Stimulated activated CD8-positive, alpha-beta memory T cell treated with anti-CD3 and anti-CD28 coated beads, Interleukin-15, amount 100 ng/mL, for 48 hours (primary cell): ENCODE data around the gene AMBRA1.
"Not testable (repeated sequence)": the region's sequence is repeated elsewhere in the genome, so short reads cannot be mapped to it uniquely, and the experiment has no call there.

Experiments used
- DNase-seq, 2 donors: peaks; one replicate each; pipeline ENCODE4 v3.0.0-alpha.2; 2020; ENCODE audit warnings: low read depth in 2 of 2

Gene AMBRA1

GRCh38 chr11:46612326-46612725 is 18.5 kb upstream of the AMBRA1 start:
- no peak for DNase-seq

DNA sequence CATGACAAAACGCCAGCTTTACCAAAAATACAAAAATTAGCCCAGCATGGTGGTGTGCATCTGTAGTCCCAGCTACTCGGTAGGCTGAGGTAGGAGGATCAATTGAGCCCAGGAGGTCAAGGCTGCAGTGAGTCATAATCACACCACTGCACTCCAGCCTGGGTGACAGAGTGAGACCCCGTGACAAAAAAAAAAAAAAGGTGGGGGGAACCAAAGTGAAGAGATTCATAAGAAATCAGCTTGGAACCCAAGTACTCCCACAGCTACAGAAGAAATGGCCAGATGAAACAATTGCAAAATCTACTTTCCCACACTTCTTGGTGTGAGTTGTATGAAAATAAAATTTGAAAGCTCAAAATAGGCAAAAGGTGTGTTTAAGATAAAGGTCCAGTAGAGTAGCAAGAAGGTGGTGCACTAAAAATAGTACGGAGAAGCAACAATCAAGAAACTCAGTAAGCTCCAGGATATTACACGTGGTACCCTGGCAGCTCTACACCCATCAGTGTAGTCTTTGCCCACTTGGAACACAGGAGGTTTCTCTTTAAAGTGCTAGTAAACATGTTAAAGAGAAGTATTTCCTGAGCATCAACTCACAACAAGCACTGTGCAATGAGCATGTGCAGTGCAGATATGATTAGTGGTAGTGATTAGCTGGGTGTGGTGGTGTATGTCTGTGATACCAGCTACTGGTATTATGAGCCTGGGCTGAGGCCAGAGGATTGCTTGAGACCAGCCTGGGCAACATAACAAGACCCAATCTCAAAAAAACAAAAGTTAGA is 17.9 kb upstream of the AMBRA1 start:
- no peak for DNase-seq

- DNase-seq = no peak
Measured at GRCh38 chr11:46609386-46609785, 15.6 kb upstream of the AMBRA1 start.

DNA sequence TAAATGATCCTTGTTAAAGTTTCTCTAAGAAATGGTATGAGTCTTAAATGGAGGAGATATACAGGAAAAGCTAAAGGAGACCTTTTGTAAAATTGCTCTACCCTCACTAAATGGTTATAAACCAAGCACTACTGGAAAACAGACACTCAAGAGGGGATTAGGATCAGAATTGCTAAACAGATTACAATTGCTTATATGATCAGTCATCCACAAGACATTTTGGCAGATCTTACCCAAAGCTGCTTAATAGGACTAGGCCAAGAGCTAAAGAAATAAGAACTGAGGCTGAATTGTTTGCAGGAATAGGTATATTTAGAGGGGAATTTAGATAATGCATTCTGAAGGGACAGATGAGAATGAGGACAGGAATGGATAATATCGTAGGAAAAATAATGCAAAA is 13.7 kb upstream of the AMBRA1 start:
- DNase-seq = no peak

- DNase-seq = no peak
Measured at GRCh38 chr11:46604796-46605195, 11.0 kb upstream of the AMBRA1 start.

DNA sequence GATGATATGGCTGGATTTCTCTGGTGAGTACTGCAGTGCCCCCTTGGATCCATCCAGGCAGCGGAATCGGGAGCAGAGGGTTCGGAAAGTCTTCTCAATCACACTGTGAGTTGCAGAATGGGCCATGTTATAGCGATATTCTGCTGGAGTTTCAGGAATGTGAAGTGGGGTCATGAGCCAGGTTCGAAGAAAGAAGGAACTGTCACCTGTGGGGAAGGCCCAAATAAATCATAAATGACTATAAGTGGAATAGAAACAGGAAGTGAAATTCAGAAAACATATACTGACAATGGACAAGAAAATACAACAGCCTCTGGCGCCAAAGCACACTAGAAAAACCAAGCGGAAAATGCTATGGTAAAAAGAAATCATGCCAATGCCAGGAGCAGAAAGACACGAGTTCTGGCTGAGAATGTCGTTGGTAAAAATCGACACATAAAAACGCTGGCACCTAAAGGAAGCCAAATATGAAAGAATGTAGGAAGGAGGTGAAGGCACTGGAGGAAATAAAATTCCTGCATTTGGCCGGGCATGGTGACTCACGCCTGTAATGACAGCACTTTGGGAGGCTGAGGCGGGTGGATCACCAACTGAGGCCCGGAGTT is 10.0 kb upstream of the AMBRA1 start:
- no peak for DNase-seq

DNA sequence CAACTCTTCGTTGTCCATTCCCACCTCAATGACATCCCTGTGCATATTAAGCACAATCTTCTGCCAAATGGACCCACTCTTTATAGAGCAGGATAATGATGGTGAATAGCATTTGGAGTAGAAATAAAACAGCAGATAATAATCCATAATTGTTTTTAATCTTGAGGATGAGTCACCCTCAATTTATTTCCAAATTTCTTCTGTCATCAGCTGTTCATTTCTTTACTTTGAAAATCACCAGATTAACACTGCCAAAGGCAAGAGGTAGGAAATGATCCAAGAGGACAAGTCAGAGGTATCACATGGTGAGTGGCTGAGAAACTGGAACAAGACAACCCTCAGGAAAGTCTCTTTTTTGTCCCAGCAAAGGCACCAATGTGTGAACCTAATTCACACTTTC is 7.3 kb upstream of the AMBRA1 start:
- DNase-seq = no peak

GRCh38 chr11:46600194-46600960 is 6.6 kb upstream of the AMBRA1 start:
- DNase-seq = no peak

- DNase-seq = no peak
Measured at GRCh38 chr11:46599340-46600193, 5.7 kb upstream of the AMBRA1 start.

- no peak for DNase-seq
Measured at GRCh38 chr11:46597609-46598219, 3.9 kb upstream of the AMBRA1 start.

- DNase-seq = no peak
Measured at GRCh38 chr11:46597155-46597554, 3.3 kb upstream of the AMBRA1 start.

- DNase-seq = no peak
Measured at GRCh38 chr11:46594785-46595184, 962 bp upstream of the AMBRA1 start.

DNA sequence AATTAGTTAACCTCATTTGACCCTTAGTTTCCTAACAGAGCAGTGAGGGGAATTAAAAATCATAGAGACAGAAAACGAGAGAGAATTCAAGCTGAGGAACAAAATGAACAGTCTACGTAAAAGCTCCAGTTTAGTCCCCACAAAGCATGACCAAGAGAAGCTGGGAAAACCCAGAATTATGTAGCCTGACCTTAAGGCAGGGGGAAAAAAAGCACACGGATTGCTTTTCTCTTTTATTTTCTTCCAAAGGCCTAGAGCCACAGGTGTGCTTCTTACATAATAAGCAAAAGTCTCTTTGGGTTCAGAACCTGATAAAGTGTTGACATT is 514 bp upstream of the AMBRA1 start:
- DNase-seq = no peak

DNA sequence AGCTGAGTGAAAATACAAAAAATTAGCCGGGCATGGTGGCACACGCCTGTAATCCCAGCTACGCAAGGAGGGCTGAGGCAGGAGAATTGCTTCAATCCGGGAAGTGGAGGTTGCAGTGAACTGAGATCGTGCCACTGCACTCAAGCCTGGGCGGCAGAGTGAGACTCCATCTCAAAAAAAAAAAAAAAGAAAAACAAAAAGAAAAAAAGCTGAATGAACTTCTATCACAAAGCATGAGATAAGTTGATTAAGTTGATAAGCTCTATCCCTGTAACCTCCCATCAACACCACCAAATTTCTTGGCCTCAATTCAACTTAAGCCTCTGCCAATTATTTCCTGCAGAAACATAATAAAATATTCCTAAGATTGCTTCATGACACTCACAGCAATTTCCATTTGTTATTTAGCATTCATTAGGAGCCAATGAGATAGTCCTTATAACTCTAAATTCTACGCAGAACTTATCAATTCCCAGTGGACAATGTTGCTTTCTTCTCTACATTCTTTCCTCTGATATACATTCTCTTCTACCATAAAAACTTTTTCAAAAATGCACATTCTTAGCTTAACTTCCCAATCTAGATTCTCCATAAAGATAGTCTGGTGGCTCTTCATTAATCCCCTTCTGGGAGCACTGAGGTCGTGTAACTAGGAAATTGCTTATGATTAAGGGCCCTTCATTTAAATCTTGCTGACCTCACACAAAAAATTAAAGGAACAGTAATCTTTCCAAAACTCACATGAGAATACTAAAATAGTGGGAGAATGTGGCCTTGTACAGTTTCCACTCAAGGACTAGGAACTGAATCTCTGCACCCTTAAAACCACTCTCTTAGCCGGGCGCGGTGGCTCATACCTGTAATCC is 2.9 kb downstream of the AMBRA1 start:
- no peak for DNase-seq

DNA sequence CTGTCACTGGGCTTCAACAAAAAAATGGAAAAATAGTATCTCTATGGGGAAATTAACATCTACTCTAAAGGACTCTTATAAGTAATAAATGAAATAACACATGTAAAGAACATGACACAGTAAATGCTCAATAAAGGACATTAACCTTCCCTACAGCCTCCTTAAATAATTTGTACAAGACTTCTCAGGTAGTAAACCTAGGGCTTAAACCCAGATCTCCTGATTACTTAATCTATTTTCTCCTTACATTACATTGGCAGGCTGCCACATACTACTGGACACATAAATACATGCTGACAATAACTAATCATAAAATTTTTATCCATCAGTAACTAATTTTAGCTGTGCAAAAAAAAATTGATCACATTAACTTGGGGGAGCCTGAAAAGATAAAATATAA is 4.9 kb downstream of the AMBRA1 start:
- DNase-seq = no peak

DNA sequence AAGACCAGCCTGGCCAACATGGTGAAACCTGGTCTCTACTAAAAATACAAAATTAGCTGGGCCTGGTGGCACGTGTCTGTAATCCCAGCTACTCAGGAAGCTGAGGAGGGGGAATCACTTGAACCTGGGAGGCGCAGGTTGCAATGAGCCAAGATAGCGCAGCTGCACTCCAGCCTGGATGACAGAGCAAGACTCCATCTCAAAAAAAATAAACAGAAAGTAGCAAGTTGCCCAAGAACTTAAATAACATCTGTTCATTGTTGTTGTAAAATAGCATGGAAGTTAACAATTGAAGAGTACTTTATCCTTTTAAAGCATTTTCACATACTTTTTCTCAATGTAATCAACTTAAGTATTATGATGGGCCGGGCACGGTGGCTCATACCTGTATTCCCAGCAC is 5.7 kb downstream of the AMBRA1 start:
- no peak for DNase-seq

- not testable (repeated sequence) for DNase-seq
Measured at GRCh38 chr11:46583513-46583912, 10.3 kb downstream of the AMBRA1 start.

- DNase-seq = no peak
Measured at GRCh38 chr11:46582588-46582987, 11.2 kb downstream of the AMBRA1 start.

DNA sequence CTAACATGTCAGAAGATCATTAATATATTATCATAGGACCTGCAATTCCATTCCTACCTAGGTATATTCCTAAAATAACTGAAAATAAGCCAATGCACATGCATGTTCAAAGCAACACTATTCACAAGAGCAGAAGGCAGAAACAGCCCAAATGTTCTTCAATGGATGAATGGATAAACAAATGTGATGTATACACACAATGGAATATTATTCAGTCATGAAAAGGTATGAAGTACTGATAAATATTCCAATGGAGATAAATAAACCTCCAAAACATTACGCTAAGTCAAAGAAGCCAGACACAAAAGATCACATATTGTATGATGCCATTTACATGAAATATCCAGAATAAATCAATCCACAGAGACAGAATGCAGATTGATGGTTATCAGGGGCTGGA is 16.8 kb downstream of the AMBRA1 start:
- no peak for DNase-seq

DNA sequence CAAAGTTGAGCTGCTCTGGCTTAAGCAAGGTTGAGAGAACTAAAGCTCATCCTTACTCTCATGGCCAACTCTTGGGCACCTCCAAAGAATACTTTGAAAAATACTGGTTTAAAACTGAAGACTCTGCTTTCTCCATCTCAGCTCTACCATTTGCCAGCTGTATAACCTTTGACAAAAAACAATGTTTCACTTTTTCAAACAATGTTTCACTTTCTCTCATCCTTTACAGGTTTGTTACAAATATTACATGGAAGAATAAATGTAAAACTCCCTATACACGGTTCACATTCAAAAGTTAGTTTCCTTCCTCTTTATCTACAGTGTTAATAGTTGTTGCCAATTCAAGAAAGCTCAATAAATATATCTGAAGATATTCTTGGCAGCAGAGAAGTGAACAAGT is 19.2 kb downstream of the AMBRA1 start:
- no peak for DNase-seq
